Natural killer cell (primary cell): ENCODE data around the gene TIGAR. TPM values are rescaled to one million over a fixed set of nuclear protein-coding genes. Genes with fewer than 3 reads are reported as not detected.
A peak's percentile ranks its signal among the peaks of the same experiment; 100 is the strongest.

Experiments used
- ATAC-seq, 3 donors: fragments of 150-1000 bp in 2 of 3; fragments of 200-7000 bp in 1 of 3; cut with Tn5 transposase; 1 replicate in 1 of 3; 2 replicates in 2 of 3; pipeline ENCODE4 v1.10.0; 2021; ENCODE audit warnings: mild to moderate bottlenecking in 2 of 3, moderate library complexity in 2 of 3
- DNase-seq, 2 donors: peaks; one replicate each; pipeline versions ENCODE4 v3.0.0 to v3.0.0-alpha.2; 2013 to 2021; ENCODE audit warnings: mixed read lengths in 1 of 2
- H3K27ac ChIP-seq: one replicate; pipeline ENCODE4 v1.5.1; 2013; ENCODE audit warnings: mild to moderate bottlenecking, low read length
- H3K27me3 ChIP-seq: one replicate; pipeline ENCODE4 v1.6.1; 2013; ENCODE audit warnings: low read length; ENCODE audit not compliant: control insufficient read depth, insufficient read depth
- H3K36me3 ChIP-seq: one replicate; pipeline ENCODE4 v1.6.1; 2013; ENCODE audit warnings: low read length; ENCODE audit not compliant: control insufficient read depth, insufficient read depth
- H3K4me1 ChIP-seq: one replicate; pipeline ENCODE4 v1.6.1; 2013; ENCODE audit warnings: low read length; ENCODE audit not compliant: control insufficient read depth, insufficient read depth
- H3K4me3 ChIP-seq: one replicate; pipeline ENCODE4 v1.5.1; 2013; ENCODE audit warnings: low read length
- H3K9me3 ChIP-seq: one replicate; pipeline ENCODE4 v1.6.1; 2013; ENCODE audit warnings: low read length; ENCODE audit not compliant: control insufficient read depth, insufficient read depth
- H3K27ac Mint-ChIP-seq, 2 donors: one replicate each; pipeline ENCODE4 v1.8.0; 2022; ENCODE audit warnings: mild to moderate bottlenecking in 2 of 2, mixed read lengths in 2 of 2, moderate library complexity in 1 of 2
- H3K27me3 Mint-ChIP-seq, 2 donors: one replicate each; pipeline ENCODE4 v1.8.0; 2022; ENCODE audit warnings: low read depth in 2 of 2, mixed read lengths in 2 of 2
- H3K36me3 Mint-ChIP-seq: one replicate; pipeline ENCODE4 v1.8.0; 2022; ENCODE audit warnings: mixed read lengths
- H3K4me1 Mint-ChIP-seq, 2 donors: one replicate each; pipeline ENCODE4 v1.8.0; 2022; ENCODE audit warnings: mixed read lengths in 2 of 2
- H3K4me3 Mint-ChIP-seq: one replicate; pipeline ENCODE4 v1.8.0; 2022; ENCODE audit warnings: mild to moderate bottlenecking, moderate library complexity, mixed read lengths
- H3K9me3 Mint-ChIP-seq, 2 donors: one replicate each; pipeline ENCODE4 v1.8.0; 2022; ENCODE audit warnings: mixed read lengths in 2 of 2
- WGBS: methylation state at CpG from one replicate; pipeline ENCODE4 v1.1.7; 2013; ENCODE audit warnings: missing lambda C conversion rate; ENCODE audit not compliant: insufficient coverage; 5-methylcytosine and 5-hydroxymethylcytosine counted together
- intact Hi-C: fragments of 100-400 bp; cut with micrococcal nuclease; formaldehyde crosslinking; loops from one replicate; pipeline ENCODE4 v1.14.2; 2022
- total RNA-seq, 4 donors: library from RNA; stranded (reverse); fragments of 120-200 nt in 1 of 4; gene quantifications; one replicate each; pipeline versions ENCODE4 v1.2.3 to v1.2.4, GENCODE V29; 2013 to 2022
- TF ChIP-seq, protein P1 (sequence below): fragments of 200-600 bp; IDR thresholded peaks from one replicate; pipeline ENCODE4 v1.8.0; 2022; ENCODE audit warnings: antibody characterized with exemption

Gene TIGAR
- total RNA-seq, 3 donors from 2014 or later (not counting 1 experiment from before 2014, with no cell fraction given): 6.1 to 7.4 (median 7.3) TPM

DNA sequence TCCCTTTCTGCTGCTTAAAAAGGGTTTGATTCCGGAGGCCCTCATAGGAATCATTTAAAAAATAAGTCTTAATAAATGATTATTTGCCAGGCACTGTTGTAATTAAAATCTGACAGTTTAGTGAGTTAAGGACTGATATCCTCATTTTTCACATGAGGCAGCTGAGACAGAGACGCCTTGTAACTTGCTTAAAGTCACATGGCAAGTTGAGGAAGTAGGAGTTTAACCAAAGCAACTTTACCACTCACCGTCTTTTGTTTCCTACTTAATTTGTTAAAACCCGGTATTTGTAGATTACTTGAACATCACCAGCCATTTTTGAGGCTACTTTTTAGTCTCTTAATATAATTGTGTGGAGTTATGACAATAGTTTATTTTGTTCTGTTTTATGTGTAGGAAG is 2.4 kb downstream of the TIGAR start:
- 40% methylated on average over 1 of the region's 4 CpGs for WGBS
- peaks cover 3% of the 10 kb centered on the region for H3K36me3 ChIP-seq
- no peak overlapping the region for H3K4me3 ChIP-seq
- Mint-ChIP-seq H3K27me3 (no peaks in the 10 kb centered on the region), H3K27ac (peak overlapping the region; percentile 43 to 74), H3K36me3 (no peaks in the 10 kb centered on the region), H3K4me1 (peaks cover 30 to 33% of the 10 kb centered on the region in 2 donors), H3K4me3 (peak overlapping the region; percentile 28), H3K9me3 (no peaks in the 10 kb centered on the region)
- ATAC-seq: no peak
- H3K4me1 ChIP-seq: peaks cover 22% of the 10 kb centered on the region
- H3K9me3 ChIP-seq: no peaks in the 10 kb centered on the region
- TF ChIP-seq, protein P1, sequence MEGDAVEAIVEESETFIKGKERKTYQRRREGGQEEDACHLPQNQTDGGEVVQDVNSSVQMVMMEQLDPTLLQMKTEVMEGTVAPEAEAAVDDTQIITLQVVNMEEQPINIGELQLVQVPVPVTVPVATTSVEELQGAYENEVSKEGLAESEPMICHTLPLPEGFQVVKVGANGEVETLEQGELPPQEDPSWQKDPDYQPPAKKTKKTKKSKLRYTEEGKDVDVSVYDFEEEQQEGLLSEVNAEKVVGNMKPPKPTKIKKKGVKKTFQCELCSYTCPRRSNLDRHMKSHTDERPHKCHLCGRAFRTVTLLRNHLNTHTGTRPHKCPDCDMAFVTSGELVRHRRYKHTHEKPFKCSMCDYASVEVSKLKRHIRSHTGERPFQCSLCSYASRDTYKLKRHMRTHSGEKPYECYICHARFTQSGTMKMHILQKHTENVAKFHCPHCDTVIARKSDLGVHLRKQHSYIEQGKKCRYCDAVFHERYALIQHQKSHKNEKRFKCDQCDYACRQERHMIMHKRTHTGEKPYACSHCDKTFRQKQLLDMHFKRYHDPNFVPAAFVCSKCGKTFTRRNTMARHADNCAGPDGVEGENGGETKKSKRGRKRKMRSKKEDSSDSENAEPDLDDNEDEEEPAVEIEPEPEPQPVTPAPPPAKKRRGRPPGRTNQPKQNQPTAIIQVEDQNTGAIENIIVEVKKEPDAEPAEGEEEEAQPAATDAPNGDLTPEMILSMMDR: no peak
- H3K27me3 ChIP-seq: no peaks in the 10 kb centered on the region
- no peak overlapping the region for H3K27ac ChIP-seq
- intact Hi-C loops: no loop called here
- DNase-seq: no peak

DNA sequence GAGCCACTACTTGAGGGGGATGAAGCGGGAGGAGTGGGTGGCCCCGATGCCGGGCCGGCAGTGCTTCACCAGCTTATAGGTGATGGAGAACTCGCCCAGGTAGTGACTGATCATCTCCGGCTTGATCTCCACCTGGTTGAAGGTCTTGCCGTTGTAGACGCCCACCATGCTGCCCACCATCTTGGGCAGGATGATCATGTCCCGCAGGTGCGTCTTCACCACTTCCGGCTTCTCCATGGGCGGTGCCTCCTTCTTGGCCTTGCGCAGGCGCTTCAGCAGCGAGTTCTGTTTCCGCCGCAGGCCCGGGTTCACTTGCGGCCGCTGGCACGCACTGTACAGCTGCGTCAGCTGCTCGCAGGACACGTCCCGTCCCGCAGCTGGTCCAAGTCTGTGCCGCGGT is 3.4 kb downstream of the TIGAR start:
- Histone ChIP-seq H3K4me3 (no peak overlapping the region), H3K27ac (no peak overlapping the region), H3K27me3 (no peaks in the 10 kb centered on the region), H3K36me3 (peaks cover 3% of the 10 kb centered on the region), H3K4me1 (peaks cover 22% of the 10 kb centered on the region), H3K9me3 (no peaks in the 10 kb centered on the region)
- TF ChIP-seq, protein P1: no peak
- ATAC-seq (no peak), DNase-seq (no peak)
- intact Hi-C loops: no loop called here
- no peaks in the 10 kb centered on the region for H3K9me3 Mint-ChIP-seq
- no peak overlapping the region for H3K4me3 Mint-ChIP-seq
- H3K27me3 Mint-ChIP-seq: no peaks in the 10 kb centered on the region
- peaks cover 30 to 37% of the 10 kb centered on the region in 2 donors for H3K4me1 Mint-ChIP-seq
- no peaks in the 10 kb centered on the region for H3K36me3 Mint-ChIP-seq
- H3K27ac Mint-ChIP-seq: no peak overlapping the region
- 98% methylated on average over 28 of the region's 28 CpGs for WGBS

DNA sequence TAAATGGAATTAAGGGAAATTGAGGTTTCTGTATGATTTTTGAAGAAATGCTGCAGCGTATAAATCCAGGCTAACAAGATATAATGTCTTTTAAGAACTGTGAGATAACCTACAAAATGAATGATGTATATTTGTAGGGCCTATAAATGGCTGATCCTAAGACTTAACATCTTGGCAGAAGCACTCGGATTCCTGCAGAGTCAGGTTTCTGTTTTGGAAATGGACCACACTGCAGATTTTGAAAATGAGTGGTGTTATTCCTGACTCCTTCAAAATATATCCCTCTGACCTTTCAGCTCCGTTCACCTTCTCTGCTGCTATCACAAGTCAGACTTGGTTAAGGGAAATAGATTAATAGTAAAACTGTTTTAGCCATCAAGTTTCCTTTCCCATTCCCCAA is 5.0 kb downstream of the TIGAR start:
- peaks cover 20 to 38% of the 10 kb centered on the region in 2 donors for H3K4me1 Mint-ChIP-seq
- Histone ChIP-seq H3K27me3 (no peaks in the 10 kb centered on the region), H3K36me3 (peaks cover 3% of the 10 kb centered on the region), H3K4me3 (no peak overlapping the region), H3K27ac (no peak overlapping the region), H3K4me1 (peaks cover 17% of the 10 kb centered on the region), H3K9me3 (no peaks in the 10 kb centered on the region)
- intact Hi-C loops: no loop called here
- ATAC-seq (no peak), DNase-seq (no peak)
- H3K27me3 Mint-ChIP-seq: no peaks in the 10 kb centered on the region
- H3K9me3 Mint-ChIP-seq: no peaks in the 10 kb centered on the region
- 100% methylated on average over 2 of the region's 3 CpGs for WGBS
- H3K4me3 Mint-ChIP-seq: no peak overlapping the region
- no peak overlapping the region for H3K27ac Mint-ChIP-seq
- TF ChIP-seq, protein P1: no peak
- no peaks in the 10 kb centered on the region for H3K36me3 Mint-ChIP-seq

DNA sequence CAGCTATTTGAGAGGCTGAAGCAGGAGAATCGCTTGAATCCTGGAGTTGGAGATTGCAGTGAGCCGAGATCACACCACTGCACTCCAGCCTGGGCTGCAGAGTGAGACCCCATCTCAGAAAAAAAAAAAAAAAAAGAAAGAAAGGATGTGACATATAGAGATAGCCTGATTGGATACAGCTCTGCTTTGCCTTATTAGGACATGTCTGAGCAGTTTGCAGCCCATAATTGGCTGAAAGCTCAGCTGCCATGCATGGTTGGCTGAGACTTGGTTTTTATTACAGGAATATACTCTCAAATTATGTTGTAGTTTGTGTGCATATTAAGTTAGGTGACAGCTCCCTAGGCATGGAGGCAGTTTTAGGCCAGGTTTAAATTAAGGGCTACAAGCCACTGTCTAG is 6.3 kb downstream of the TIGAR start:
- H3K9me3 Mint-ChIP-seq: no peaks in the 10 kb centered on the region
- intact Hi-C loops: no loop called here
- H3K4me1 Mint-ChIP-seq: peaks cover 13 to 34% of the 10 kb centered on the region in 2 donors
- Histone ChIP-seq H3K4me3 (no peak overlapping the region), H3K27ac (no peak overlapping the region), H3K27me3 (no peaks in the 10 kb centered on the region), H3K4me1 (peaks cover 7% of the 10 kb centered on the region), H3K9me3 (no peaks in the 10 kb centered on the region), H3K36me3 (peaks cover 3% of the 10 kb centered on the region)
- ATAC-seq (no peak), DNase-seq (no peak)
- no peak overlapping the region for H3K27ac Mint-ChIP-seq
- no peaks in the 10 kb centered on the region for H3K27me3 Mint-ChIP-seq
- H3K4me3 Mint-ChIP-seq: no peak overlapping the region
- TF ChIP-seq, protein P1: no peak
- no peaks in the 10 kb centered on the region for H3K36me3 Mint-ChIP-seq
- WGBS: 98% methylated on average over 2 of the region's 2 CpGs
